Panc1 (cell line): Measurements from ENCODE around the gene DNAAF3.

ENCODE experiments used
- POLR2AphosphoS5 ChIP-seq: IDR thresholded peaks from 2 replicates; pipeline ENCODE4 v1.6.1; 2012; ENCODE audit warnings: mild to moderate bottlenecking, low read depth, low read length, moderate library complexity
- TCF7L2 ChIP-seq: IDR thresholded peaks from 2 replicates; pipeline ENCODE4 v1.6.1; 2011; ENCODE audit warnings: mild to moderate bottlenecking, low read depth, low read length, inconsistent platforms
- TF ChIP-seq, protein P1 (sequence below): fragments of 450-650 bp; IDR thresholded peaks from 2 replicates; pipeline ENCODE4 v1.5.1; 2017; ENCODE audit warnings: mild to moderate bottlenecking

- no peak for TF ChIP-seq POLR2AphosphoS5
- TF ChIP-seq, protein P1, sequence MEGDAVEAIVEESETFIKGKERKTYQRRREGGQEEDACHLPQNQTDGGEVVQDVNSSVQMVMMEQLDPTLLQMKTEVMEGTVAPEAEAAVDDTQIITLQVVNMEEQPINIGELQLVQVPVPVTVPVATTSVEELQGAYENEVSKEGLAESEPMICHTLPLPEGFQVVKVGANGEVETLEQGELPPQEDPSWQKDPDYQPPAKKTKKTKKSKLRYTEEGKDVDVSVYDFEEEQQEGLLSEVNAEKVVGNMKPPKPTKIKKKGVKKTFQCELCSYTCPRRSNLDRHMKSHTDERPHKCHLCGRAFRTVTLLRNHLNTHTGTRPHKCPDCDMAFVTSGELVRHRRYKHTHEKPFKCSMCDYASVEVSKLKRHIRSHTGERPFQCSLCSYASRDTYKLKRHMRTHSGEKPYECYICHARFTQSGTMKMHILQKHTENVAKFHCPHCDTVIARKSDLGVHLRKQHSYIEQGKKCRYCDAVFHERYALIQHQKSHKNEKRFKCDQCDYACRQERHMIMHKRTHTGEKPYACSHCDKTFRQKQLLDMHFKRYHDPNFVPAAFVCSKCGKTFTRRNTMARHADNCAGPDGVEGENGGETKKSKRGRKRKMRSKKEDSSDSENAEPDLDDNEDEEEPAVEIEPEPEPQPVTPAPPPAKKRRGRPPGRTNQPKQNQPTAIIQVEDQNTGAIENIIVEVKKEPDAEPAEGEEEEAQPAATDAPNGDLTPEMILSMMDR, result no peak
- TF ChIP-seq TCF7L2, result no peak
Observed at GRCh38 chr19:55212447-55212846, 46.0 kb upstream of the DNAAF3 start.
